ENCODE data around the gene SMIM20.
"Not testable (repeated sequence)": the region's sequence is repeated elsewhere in the genome, so short reads cannot be mapped to it uniquely, and the experiment has no call there.

SMIM20 gene

GRCh38 chr4:25913851-25914669 is at the start of gene SMIM20:
Gene SMIM20 (plus strand): TSS chr4:25914220. CDS start chr4:25914314, 94 bp downstream.
- peak; percentile 90 for DNase-seq (ENCODE audit: low spot score)

GRCh38 chr4:25865586-25865985 is 48.4 kb upstream of the SMIM20 start:
- peak; percentile 48 for DNase-seq (ENCODE audit: low spot score)

GRCh38 chr4:25866401-25866800 is 47.6 kb upstream of the SMIM20 start:
- not testable (repeated sequence) for DNase-seq (ENCODE audit: low spot score)

GRCh38 chr4:25867781-25868294 is 46.2 kb upstream of the SMIM20 start:
- DNase-seq (ENCODE audit: low spot score): no peak

GRCh38 chr4:25870081-25870480 is 43.9 kb upstream of the SMIM20 start:
- no peak for DNase-seq (ENCODE audit: low spot score)

- no peak for DNase-seq (ENCODE audit: low spot score)
Measured at GRCh38 chr4:25872851-25873631, 41.0 kb upstream of the SMIM20 start.

- DNase-seq (ENCODE audit: low spot score): no peak
Measured at GRCh38 chr4:25873632-25874129, 40.3 kb upstream of the SMIM20 start.

GRCh38 chr4:25874655-25875054 is 39.4 kb upstream of the SMIM20 start:
- DNase-seq (ENCODE audit: low spot score): no peak

- no peak for DNase-seq (ENCODE audit: low spot score)
Measured at GRCh38 chr4:25875281-25875745, 38.7 kb upstream of the SMIM20 start.

GRCh38 chr4:25878676-25879075 is 35.3 kb upstream of the SMIM20 start:
- no peak for DNase-seq (ENCODE audit: low spot score)

GRCh38 chr4:25879091-25879584 is 34.9 kb upstream of the SMIM20 start:
- DNase-seq (ENCODE audit: low spot score): no peak

GRCh38 chr4:25879587-25879986 is 34.4 kb upstream of the SMIM20 start:
- DNase-seq (ENCODE audit: low spot score): no peak

- DNase-seq (ENCODE audit: low spot score): no peak
Measured at GRCh38 chr4:25879991-25880651, 33.9 kb upstream of the SMIM20 start.

GRCh38 chr4:25881193-25881592 is 32.8 kb upstream of the SMIM20 start:
- DNase-seq (ENCODE audit: low spot score): no peak

GRCh38 chr4:25882226-25882625 is 31.8 kb upstream of the SMIM20 start:
- no peak for DNase-seq (ENCODE audit: low spot score)

GRCh38 chr4:25883565-25883964 is 30.5 kb upstream of the SMIM20 start:
- DNase-seq (ENCODE audit: low spot score): no peak

- no peak for DNase-seq (ENCODE audit: low spot score)
Measured at GRCh38 chr4:25884031-25884782, 29.8 kb upstream of the SMIM20 start.

- no peak for DNase-seq (ENCODE audit: low spot score)
Measured at GRCh38 chr4:25888781-25889180, 25.2 kb upstream of the SMIM20 start.

GRCh38 chr4:25889589-25890503 is 24.2 kb upstream of the SMIM20 start:
- no peak for DNase-seq (ENCODE audit: low spot score)
